ENCODE measurements around the gene SLC48A1.

The SLC48A1 gene

GRCh38 chr12:47776471-47777143 is 3.6 kb downstream of the SLC48A1 start:
- no peak for DNase-seq (ENCODE audit: low read depth in 1 of 2, low spot score in 1 of 2)

GRCh38 chr12:47777151-47777550 is 4.1 kb downstream of the SLC48A1 start:
- no peak for DNase-seq (ENCODE audit: low read depth in 1 of 2, low spot score in 1 of 2)

GRCh38 chr12:47777741-47778558 is 4.9 kb downstream of the SLC48A1 start:
- no peak for DNase-seq (ENCODE audit: low read depth in 1 of 2, low spot score in 1 of 2)

DNA sequence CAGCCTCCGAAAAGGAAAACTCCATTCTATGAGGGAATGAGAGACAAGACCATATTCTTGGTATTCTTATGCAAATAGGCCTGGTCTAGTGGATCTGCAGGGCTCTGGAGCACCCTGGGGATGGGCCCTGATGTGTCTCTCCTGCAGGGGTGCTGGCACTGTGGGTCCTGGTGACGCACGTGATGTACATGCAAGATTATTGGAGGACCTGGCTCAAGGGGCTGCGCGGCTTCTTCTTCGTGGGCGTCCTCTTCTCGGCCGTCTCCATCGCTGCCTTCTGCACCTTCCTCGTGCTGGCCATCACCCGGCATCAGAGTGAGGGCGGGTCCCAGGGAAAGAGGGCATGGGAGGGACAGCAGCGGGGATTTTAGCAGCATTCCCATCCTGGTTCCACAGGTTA is 5.8 kb downstream of the SLC48A1 start:
- no peak for DNase-seq (ENCODE audit: low read depth in 1 of 2, low spot score in 1 of 2)

DNA sequence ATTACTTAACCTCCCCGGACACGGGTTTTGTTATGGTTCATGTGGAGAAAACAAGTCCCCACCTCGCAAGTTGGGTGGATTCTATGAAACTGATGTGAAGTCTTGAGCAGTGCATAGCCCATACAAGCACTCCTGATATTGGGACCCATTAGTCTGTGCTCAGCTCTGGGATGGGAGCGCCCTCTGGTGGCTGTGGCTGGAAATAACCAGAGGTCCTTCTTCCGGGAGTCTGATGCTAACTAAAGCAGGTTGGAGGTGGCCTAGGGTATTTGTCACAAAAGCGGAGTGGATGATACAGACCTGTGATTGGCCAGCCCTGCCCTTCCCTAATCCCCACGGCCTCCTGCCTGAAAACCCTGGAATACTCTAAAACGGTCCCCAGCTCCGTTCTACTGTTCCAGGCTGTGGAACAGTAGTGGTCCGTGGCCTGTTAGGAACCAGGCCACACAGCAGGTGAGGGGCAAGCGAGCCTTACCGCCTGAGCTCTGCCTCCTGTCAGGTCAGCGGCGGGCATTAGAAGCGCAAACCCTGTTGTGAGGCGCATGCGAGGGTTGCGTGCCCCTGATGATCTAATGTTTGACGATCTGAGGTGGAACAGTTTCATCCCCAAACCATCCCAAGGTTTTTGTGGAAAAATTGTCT is 6.4 kb downstream of the SLC48A1 start:
- peak; percentile 86 to 93 for DNase-seq (ENCODE audit: low read depth in 1 of 2, low spot score in 1 of 2)

DNA sequence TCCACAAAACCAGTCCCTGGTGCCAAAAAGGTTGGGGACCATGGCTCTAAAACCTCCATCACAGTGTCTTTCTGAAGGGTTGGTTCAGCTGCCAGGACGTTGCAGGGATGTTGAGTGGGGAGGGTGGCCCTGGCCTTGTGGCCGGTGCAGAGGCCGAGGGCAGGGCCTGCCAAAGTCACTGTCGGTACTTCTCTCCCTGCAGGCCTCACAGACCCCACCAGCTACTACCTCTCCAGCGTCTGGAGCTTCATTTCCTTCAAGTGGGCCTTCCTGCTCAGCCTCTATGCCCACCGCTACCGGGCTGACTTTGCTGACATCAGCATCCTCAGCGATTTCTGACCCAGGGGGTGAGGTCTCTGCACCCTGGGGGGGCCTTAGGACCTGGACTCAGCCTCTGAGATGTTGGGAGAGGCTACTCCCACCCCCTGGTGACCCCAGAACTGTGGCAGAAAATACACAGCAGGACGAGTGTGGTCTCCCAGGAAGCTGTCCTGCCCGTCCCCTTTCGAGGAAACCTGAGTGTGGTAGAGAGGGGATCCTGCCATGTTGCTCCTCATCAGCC is 7.0 kb downstream of the SLC48A1 start:
- DNase-seq (ENCODE audit: low read depth in 1 of 2, low spot score in 1 of 2): no peak

DNA sequence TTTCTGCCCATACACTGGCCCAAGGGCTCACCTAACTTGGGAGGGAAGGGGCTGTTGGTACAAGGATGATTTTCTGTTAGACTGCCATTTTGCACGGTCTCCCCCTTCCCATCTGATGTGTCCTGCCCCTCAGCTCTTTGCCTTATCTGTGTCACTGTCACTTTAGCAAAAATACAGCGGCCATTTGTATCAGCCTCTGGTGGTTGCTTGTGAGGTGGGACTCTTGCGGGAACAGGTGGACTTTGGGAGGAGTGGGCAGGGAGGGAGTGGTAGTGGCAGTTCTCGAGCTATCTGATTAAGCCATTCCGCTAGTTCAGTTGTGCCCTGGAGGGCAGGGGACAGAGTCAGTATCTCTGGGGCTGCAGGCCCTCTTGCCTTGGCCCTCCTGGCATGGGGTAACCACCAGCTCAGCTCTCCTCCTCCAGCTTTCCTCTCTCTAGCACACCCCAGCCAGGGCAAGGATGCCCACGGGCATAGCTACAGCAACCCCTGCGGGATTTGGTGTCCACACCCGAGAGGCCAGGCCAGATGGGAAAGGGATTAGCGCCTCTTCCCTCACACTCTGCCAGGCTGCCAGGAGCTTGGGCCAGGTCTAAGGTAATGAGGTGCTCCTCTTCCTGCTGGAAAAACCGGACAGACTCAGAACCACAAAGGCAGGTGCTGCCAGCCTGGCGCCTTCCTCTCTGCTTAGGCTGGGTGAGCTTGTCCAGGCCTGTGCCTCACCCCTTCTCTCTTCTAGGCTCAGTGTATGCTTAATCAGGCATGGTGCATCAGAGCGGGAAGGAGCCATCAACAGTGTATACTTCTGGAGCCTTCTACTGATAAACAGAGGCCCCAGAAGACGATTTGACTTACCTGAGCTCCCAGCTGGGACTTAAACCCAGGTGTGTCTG is 8.7 kb downstream of the SLC48A1 start:
- no peak for DNase-seq (ENCODE audit: low read depth in 1 of 2, low spot score in 1 of 2)

GRCh38 chr12:47782372-47782770 is 9.3 kb downstream of the SLC48A1 start:
- DNase-seq (ENCODE audit: low read depth in 1 of 2, low spot score in 1 of 2): no peak

DNA sequence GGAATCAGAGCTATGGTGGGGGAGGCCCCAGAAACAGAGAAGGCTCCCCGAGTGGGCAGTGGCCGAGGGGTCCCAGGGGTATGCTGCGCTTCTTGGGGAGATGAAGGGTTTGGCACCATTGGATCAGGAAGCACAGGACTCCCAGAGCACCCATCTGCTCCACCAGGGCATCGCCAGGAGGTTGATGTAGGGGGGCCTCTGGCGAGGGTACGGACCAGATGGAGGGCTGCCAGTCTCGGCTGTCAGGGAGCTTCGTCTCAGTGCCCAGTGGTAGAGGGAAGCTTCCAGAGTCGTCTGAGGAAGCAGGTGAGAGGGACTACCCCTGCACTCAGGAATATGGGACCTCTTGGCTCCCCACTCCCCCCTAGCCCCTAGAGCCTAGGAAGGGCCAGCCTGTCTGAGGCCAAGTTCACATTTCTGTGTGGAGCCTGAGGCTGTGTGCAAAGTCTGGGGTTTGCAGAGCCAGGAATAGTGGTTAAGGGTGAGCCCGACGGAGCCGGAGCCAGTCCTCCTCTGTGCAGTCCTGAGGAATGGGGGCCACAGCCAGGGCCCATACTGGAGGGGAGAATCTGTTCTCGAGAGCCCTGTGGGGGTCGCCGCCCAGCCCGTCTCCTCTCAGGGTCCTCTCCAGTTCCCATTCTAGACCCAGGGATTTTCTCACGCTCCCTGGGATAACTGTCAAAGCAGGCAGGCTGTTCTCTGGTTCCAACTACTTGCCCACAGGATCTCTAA is 10.2 kb downstream of the SLC48A1 start:
- DNase-seq (ENCODE audit: low read depth in 1 of 2, low spot score in 1 of 2): no peak

DNA sequence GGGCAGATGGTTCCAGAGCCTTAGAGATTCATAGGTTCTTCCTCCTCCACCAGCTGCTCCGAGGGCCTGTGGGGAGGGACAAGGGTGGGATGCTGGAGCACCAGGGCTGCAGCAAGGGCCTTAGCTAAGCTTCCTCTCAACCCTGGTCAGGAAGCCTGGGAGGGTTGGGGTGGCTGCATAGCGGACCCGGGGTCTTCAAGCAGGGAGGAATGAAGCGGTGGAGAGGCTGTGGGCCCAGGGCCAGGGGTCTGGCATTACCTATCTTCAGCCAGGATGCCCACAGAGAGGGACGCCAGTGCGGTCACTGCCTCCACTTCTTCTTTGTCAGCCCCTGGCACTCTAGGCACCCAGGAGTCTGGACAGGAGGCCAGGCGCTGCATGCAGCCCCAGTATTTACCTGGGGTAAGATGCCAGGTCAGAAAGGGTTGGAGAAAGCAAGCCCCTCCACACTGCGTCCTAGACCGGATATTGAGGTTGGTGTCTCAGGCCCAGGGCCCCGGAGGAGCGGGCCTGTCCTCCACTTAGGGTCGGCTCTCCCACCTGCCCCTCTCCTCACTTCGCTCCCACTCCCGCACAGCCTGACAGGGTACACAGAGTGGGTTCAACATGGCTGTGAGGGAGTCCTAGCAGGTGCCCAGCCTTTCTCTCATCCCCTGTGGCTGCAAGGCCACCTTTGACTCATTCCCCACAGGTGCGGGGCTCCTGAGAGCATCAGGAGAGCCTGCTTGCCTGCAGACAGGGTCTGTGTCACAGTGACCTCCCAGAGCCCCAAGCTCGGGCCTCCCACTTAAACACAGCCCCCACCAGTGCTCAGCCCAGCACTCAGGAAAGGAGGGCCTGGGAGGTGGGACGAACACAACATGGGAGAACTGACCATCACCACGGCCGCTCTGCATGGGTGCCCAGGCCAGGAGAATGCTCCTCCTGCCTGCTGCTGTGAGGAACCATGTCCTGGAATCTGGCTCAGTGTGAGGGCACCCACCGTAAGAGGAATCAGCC is 11.1 kb downstream of the SLC48A1 start:
- no peak for DNase-seq (ENCODE audit: low read depth in 1 of 2, low spot score in 1 of 2)

DNA sequence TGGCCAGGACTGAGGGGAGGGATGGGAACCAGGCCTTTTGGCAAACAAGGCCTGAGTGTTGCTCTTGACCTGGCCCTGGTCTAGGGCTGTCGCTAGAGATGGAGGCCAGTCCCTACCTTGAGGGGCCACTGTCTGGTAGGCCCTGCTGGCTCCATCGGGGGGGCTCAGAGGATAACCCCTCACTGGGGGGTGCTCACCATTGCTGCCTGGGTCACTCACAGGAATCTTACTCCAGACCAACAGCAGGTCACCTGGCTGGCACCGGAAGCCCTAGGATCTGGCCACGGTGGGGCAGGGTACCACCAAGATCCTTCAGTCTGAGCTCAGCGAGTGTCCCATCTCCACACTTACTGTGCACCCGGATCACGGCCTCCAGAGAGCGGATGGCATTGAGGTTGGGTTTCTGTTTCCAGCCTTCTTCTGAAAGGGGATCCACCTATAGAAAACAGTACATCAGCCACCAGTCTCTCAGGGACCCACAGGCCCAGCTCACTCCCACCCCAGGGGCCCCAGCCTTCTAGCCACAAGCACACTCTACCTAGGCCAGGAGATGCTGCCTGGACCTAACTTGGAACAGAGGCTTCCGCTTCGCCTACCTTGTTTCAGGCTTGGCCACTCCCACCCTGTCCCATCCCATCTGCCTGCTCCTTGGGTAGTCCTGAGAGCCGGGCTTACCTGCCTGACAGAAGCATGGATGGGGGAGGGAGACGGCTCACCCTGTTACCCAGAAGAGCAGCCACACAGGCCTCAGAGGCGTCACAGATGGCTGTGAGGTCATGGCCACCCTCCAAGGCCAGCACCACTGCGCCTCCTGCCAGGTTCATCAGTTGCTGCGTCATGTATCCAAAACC is 12.2 kb downstream of the SLC48A1 start:
- DNase-seq (ENCODE audit: low read depth in 1 of 2, low spot score in 1 of 2): no peak

GRCh38 chr12:47785887-47786661 is 13.0 kb downstream of the SLC48A1 start:
- DNase-seq (ENCODE audit: low read depth in 1 of 2, low spot score in 1 of 2): no peak

GRCh38 chr12:47786662-47787280 is 13.7 kb downstream of the SLC48A1 start:
- no peak for DNase-seq (ENCODE audit: low read depth in 1 of 2, low spot score in 1 of 2)

- DNase-seq (ENCODE audit: low read depth in 1 of 2, low spot score in 1 of 2): no peak
Observed at GRCh38 chr12:47787596-47788319, 14.7 kb downstream of the SLC48A1 start.

- DNase-seq (ENCODE audit: low read depth in 1 of 2, low spot score in 1 of 2): no peak
Observed at GRCh38 chr12:47789141-47789540, 16.1 kb downstream of the SLC48A1 start.
